Mesodermal cell (in vitro differentiated cells): Measurements from ENCODE around the gene FAM237A. TPM values are rescaled to one million over a fixed set of nuclear protein-coding genes. Genes with fewer than 3 reads are reported as not detected.

ENCODE experiments used
- H3K27ac ChIP-seq: 2 replicates; pipeline ENCODE4 v1.7.0; 2013; ENCODE audit warnings: mild to moderate bottlenecking, low read depth, low read length, moderate library complexity; ENCODE audit not compliant: severe bottlenecking
- H3K36me3 ChIP-seq: 2 replicates; pipeline ENCODE4 v1.7.1; 2013; ENCODE audit warnings: mild to moderate bottlenecking, low read length, moderate library complexity; ENCODE audit not compliant: control insufficient read depth, insufficient read depth
- H3K4me1 ChIP-seq: one replicate; pipeline ENCODE4 v1.7.1; 2013; ENCODE audit warnings: mild to moderate bottlenecking, low read length; ENCODE audit not compliant: insufficient read depth, control insufficient read depth, poor library complexity, severe bottlenecking
- H3K4me3 ChIP-seq: 2 replicates; pipeline ENCODE4 v1.7.0; 2013; ENCODE audit warnings: low read length, control low read depth, mild to moderate bottlenecking; ENCODE audit not compliant: insufficient read depth, poor library complexity, severe bottlenecking; ENCODE audit errors: extremely low read depth
- H3K9me3 ChIP-seq: 2 replicates; pipeline ENCODE4 v1.7.1; 2013; ENCODE audit warnings: mild to moderate bottlenecking, low read length, moderate library complexity; ENCODE audit not compliant: control insufficient read depth
- WGBS, 2 experiments: methylation state at CpG; one replicate each; pipeline ENCODE4 v1.1.5; 2013; ENCODE audit warnings: missing lambda C conversion rate in 2 of 2; ENCODE audit not compliant: insufficient coverage in 2 of 2; 5-methylcytosine and 5-hydroxymethylcytosine counted together
- polyA plus RNA-seq, 2 experiments: library from polyadenylated mRNA; stranded (reverse); fragments of 50-300 nt; gene quantifications; one replicate each; pipeline ENCODE4 v1.2.3, GENCODE V29; 2013

FAM237A gene
- not detected for polyA plus RNA-seq (2013, experiment 1 of 2)
- not detected for polyA plus RNA-seq (2013, experiment 2 of 2)

GRCh38 chr2:206642075-206643025 lies at the start of gene FAM237A:
Gene FAM237A (plus strand): TSS chr2:206642487. CDS start chr2:206644237, 1,750 bp downstream.
- H3K27ac ChIP-seq = no peak within 1 kb of the TSS
- H3K4me1 ChIP-seq = no peaks in the 10 kb centered on the region
- no peak within 1 kb of the TSS for H3K4me3 ChIP-seq
- 3% methylated on average over 43 to 49 of the region's 56 CpGs for WGBS, 2 experiments
- no peaks in the 10 kb centered on the region for H3K36me3 ChIP-seq
- no peaks in the 10 kb centered on the region for H3K9me3 ChIP-seq

- 100% methylated on average over 1 to 2 of the region's 3 CpGs for WGBS, 2 experiments
- Histone ChIP-seq H3K36me3 (no peaks in the 10 kb centered on the region), H3K27ac (no peak overlapping the region), H3K4me1 (no peaks in the 10 kb centered on the region), H3K4me3 (no peak overlapping the region), H3K9me3 (no peaks in the 10 kb centered on the region)
Measured at GRCh38 chr2:206597717-206598218, 44.5 kb upstream of the FAM237A start.

- Histone ChIP-seq H3K4me3 (no peak overlapping the region), H3K4me1 (no peaks in the 10 kb centered on the region), H3K36me3 (no peaks in the 10 kb centered on the region), H3K27ac (no peak overlapping the region), H3K9me3 (no peaks in the 10 kb centered on the region)
- 100% methylated on average over 1 of the region's 3 CpGs; no CpG with 5 or more reads in 1 of the 2 experiments for WGBS, 2 experiments
Measured at GRCh38 chr2:206603243-206603642, 39.0 kb upstream of the FAM237A start.

GRCh38 chr2:206610451-206610850 lies 31.8 kb upstream of the FAM237A start:
- Histone ChIP-seq H3K9me3 (no peaks in the 10 kb centered on the region), H3K27ac (no peak overlapping the region), H3K36me3 (no peaks in the 10 kb centered on the region), H3K4me1 (peaks cover 13% of the 10 kb centered on the region), H3K4me3 (no peak overlapping the region)
- WGBS, 2 experiments = 75 to 100% methylated on average over 1 of the region's 1 CpG

- Histone ChIP-seq H3K9me3 (no peaks in the 10 kb centered on the region), H3K36me3 (no peaks in the 10 kb centered on the region), H3K27ac (no peak overlapping the region), H3K4me3 (no peak overlapping the region), H3K4me1 (peaks cover 17% of the 10 kb centered on the region)
- 88 to 89% methylated on average over 1 to 3 of the region's 6 CpGs for WGBS, 2 experiments
Measured at GRCh38 chr2:206611191-206611590, 31.1 kb upstream of the FAM237A start.

GRCh38 chr2:206611736-206612135 lies 30.6 kb upstream of the FAM237A start:
- peaks cover 17% of the 10 kb centered on the region for H3K4me1 ChIP-seq
- H3K27ac ChIP-seq = no peak overlapping the region
- H3K36me3 ChIP-seq = no peaks in the 10 kb centered on the region

GRCh38 chr2:206614811-206615210 lies 27.5 kb upstream of the FAM237A start:
- 91 to 93% methylated on average over 5 to 6 of the region's 6 CpGs for WGBS, 2 experiments
- Histone ChIP-seq H3K27ac (no peak overlapping the region), H3K4me3 (no peak overlapping the region), H3K4me1 (peaks cover 17% of the 10 kb centered on the region), H3K36me3 (no peaks in the 10 kb centered on the region), H3K9me3 (no peaks in the 10 kb centered on the region)

More at GRCh38 chr2:206611736-206612135, 30.6 kb upstream of the FAM237A start:
- no peak overlapping the region for H3K4me3 ChIP-seq
- H3K9me3 ChIP-seq = no peaks in the 10 kb centered on the region
- WGBS, 2 experiments = 67 to 95% methylated on average over 3 of the region's 3 CpGs

GRCh38 chr2:206615417-206616089 lies 26.7 kb upstream of the FAM237A start:
- 66 to 93% methylated on average over 3 to 5 of the region's 7 CpGs for WGBS, 2 experiments
- no peaks in the 10 kb centered on the region for H3K36me3 ChIP-seq
- peaks cover 17% of the 10 kb centered on the region for H3K4me1 ChIP-seq
- H3K27ac ChIP-seq = no peak overlapping the region
- no peaks in the 10 kb centered on the region for H3K9me3 ChIP-seq
- no peak overlapping the region for H3K4me3 ChIP-seq

GRCh38 chr2:206616151-206616550 lies 26.1 kb upstream of the FAM237A start:
- no peaks in the 10 kb centered on the region for H3K36me3 ChIP-seq
- H3K27ac ChIP-seq = no peak overlapping the region
- H3K9me3 ChIP-seq = no peaks in the 10 kb centered on the region
- H3K4me3 ChIP-seq = no peak overlapping the region
- peaks cover 17% of the 10 kb centered on the region for H3K4me1 ChIP-seq
- WGBS, 2 experiments = 86% methylated on average over 1 of the region's 2 CpGs; no CpG with 5 or more reads in 1 of the 2 experiments

GRCh38 chr2:206619011-206619410 lies 23.3 kb upstream of the FAM237A start:
- Histone ChIP-seq H3K4me1 (peaks cover 10% of the 10 kb centered on the region), H3K9me3 (no peaks in the 10 kb centered on the region), H3K4me3 (no peak overlapping the region), H3K27ac (no peak overlapping the region), H3K36me3 (no peaks in the 10 kb centered on the region)
- 93 to 94% methylated on average over 2 of the region's 3 CpGs for WGBS, 2 experiments
